Caco-2 (cell line): ENCODE results near the gene ARF1. TPM values are rescaled to one million over a fixed set of nuclear protein-coding genes. Genes with fewer than 3 reads are reported as not detected.

Experiments used
- BruUV-seq: library from RNA; stranded (reverse); fragments of 400-500 nt; replicated peaks from 2 replicates; lab custom pipeline; 2021; lab: Mats Ljungman, UMichigan
- CTCF ChIA-PET: fragments of 300-600 bp; sonication (Branson Sonifier 250); formaldehyde crosslinking; loops from one replicate; lab custom pipeline; 2022; ENCODE audit warnings: antibody characterized with exemption; lab: Charles Lee
- POLR2A ChIA-PET: fragments of 300-600 bp; sonication (Branson Sonifier 250); formaldehyde crosslinking; loops from one replicate; lab custom pipeline; 2022; ENCODE audit warnings: antibody characterized with exemption; lab: Charles Lee
- DNase-seq, 2 experiments: peaks; one replicate each; pipeline versions ENCODE4 v3.0.0 to v3.0.0-alpha.2; 2020 to 2022
- H3K27me3 ChIP-seq: replicated peaks from 2 replicates; pipeline ENCODE4 v1.6.0; 2011; ENCODE audit warnings: low read length; ENCODE audit not compliant: control insufficient read depth, insufficient read depth
- H3K36me3 ChIP-seq: 2 replicates; pipeline ENCODE4 v1.5.1; 2011; ENCODE audit warnings: low read length; ENCODE audit not compliant: control insufficient read depth, insufficient read depth
- H3K4me1 ChIP-seq: fragments of 250-450 bp; sonication (Bioruptor Pico); 2 replicates; pipeline ENCODE4 v1.5.1; 2020; ENCODE audit warnings: mild to moderate bottlenecking
- H3K4me3 ChIP-seq: 2 replicates; pipeline ENCODE4 v1.5.1; 2011; ENCODE audit warnings: low read depth, mild to moderate bottlenecking, control low read depth, low read length
- H3K9me3 ChIP-seq: fragments of 250-450 bp; sonication (Bioruptor Pico); 2 replicates; pipeline ENCODE4 v1.5.1; 2020; ENCODE audit warnings: mild to moderate bottlenecking, moderate library complexity
- H3K27ac Mint-ChIP-seq: one replicate; pipeline ENCODE4 v1.8.0; 2022; ENCODE audit warnings: mixed read lengths; ENCODE audit not compliant: unreplicated experiment
- H3K27me3 Mint-ChIP-seq: one replicate; pipeline ENCODE4 v1.8.0; 2022; ENCODE audit warnings: mixed read lengths; ENCODE audit not compliant: insufficient read depth, unreplicated experiment
- H3K36me3 Mint-ChIP-seq: one replicate; pipeline ENCODE4 v1.8.0; 2022; ENCODE audit warnings: mild to moderate bottlenecking, mixed read lengths; ENCODE audit not compliant: insufficient read depth, unreplicated experiment
- H3K4me1 Mint-ChIP-seq: one replicate; pipeline ENCODE4 v1.8.0; 2022; ENCODE audit warnings: low read depth, mixed read lengths; ENCODE audit not compliant: unreplicated experiment
- H3K4me3 Mint-ChIP-seq: one replicate; pipeline ENCODE4 v1.8.0; 2022; ENCODE audit warnings: mild to moderate bottlenecking, moderate library complexity, mixed read lengths; ENCODE audit not compliant: unreplicated experiment
- H3K9me3 Mint-ChIP-seq: one replicate; pipeline ENCODE4 v1.8.0; 2022; ENCODE audit warnings: mixed read lengths; ENCODE audit not compliant: unreplicated experiment
- intact Hi-C: fragments of 100-400 bp; cut with micrococcal nuclease; formaldehyde crosslinking; loops from one replicate; pipeline ENCODE4 v1.10.0; 2022; ENCODE audit not compliant: unreplicated experiment
- total RNA-seq: library from RNA; stranded (reverse); gene quantifications from 2 replicates; pipeline ENCODE4 v1.2.3, GENCODE V29; 2022
- TF ChIP-seq, protein P1 (sequence below), 2 experiments: fragments of 200-600 bp in 1 of 2; IDR thresholded peaks; 1 replicate in 1 of 2; 2 replicates in 1 of 2; pipeline versions ENCODE4 v1.5.1 to v1.8.0; 2011 to 2022; ENCODE audit warnings: antibody characterized with exemption in 1 of 2, control low read depth in 1 of 2, inconsistent platforms in 1 of 2, low read depth in 1 of 2, low read length in 1 of 2, mild to moderate bottlenecking in 1 of 2, moderate library complexity in 1 of 2; ENCODE audit not compliant: insufficient read depth in 1 of 2, severe bottlenecking in 1 of 2, unreplicated experiment in 1 of 2

ARF1 gene
- total RNA-seq, 1 experiment from 2014 or later = 378 TPM

DNA sequence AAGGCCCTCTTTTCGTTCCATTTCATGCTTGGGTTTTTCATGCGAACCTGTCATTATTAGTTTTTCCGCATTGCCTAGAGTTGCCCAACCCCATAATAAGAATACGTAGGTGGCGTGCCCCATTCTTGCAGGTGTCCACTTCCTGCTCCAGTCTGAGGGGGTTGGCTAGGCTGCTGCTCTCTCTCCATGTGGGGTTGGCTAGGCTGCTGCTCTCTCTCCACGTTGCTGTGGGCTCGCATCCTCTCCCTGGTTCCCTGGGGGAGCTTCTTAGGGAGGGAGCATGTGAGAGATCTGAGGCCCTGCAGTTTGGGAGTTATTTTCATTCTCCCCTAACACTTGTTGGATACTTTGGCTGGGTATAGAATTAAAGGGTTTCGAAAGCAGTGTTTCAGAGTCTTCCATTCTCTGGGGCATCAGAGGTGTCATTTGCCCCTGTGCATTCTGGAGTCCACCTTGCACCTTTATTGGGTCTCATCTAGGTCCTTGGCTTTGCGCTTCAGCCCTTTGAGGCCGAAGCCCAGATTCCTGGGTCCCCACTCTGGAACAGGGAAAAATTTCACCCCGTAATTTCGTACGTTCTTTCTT is 12.0 kb downstream of the ARF1 start:
- H3K4me3 Mint-ChIP-seq = no peak overlapping the region
- ChIA-PET CTCF (no interaction called here), POLR2A (no interaction called here)
- no TSS peak for BruUV-seq
- DNase-seq = peak in 1 of 2 experiments; percentile 13
- Histone ChIP-seq H3K36me3 (peaks cover 12% of the 10 kb centered on the region), H3K4me1 (peaks cover 11% of the 10 kb centered on the region), H3K9me3 (peaks cover 9% of the 10 kb centered on the region; the same call in 1 of the 2 replicates), H3K4me3 (no peak overlapping the region), H3K27me3 (no peaks in the 10 kb centered on the region)
- H3K27me3 Mint-ChIP-seq = no peaks in the 10 kb centered on the region
- intact Hi-C loops = no loop called here
- peak overlapping the region; percentile 15 for H3K27ac Mint-ChIP-seq
- TF ChIP-seq, protein P1, sequence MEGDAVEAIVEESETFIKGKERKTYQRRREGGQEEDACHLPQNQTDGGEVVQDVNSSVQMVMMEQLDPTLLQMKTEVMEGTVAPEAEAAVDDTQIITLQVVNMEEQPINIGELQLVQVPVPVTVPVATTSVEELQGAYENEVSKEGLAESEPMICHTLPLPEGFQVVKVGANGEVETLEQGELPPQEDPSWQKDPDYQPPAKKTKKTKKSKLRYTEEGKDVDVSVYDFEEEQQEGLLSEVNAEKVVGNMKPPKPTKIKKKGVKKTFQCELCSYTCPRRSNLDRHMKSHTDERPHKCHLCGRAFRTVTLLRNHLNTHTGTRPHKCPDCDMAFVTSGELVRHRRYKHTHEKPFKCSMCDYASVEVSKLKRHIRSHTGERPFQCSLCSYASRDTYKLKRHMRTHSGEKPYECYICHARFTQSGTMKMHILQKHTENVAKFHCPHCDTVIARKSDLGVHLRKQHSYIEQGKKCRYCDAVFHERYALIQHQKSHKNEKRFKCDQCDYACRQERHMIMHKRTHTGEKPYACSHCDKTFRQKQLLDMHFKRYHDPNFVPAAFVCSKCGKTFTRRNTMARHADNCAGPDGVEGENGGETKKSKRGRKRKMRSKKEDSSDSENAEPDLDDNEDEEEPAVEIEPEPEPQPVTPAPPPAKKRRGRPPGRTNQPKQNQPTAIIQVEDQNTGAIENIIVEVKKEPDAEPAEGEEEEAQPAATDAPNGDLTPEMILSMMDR (IDR thresholded peaks at IDR 0.05; ENCODE audit: insufficient read depth in 1 of 2, low read depth in 1 of 2, low read length in 1 of 2, severe bottlenecking in 1 of 2, unreplicated experiment in 1 of 2) = no peak
- H3K4me1 Mint-ChIP-seq = no peaks in the 10 kb centered on the region
- H3K36me3 Mint-ChIP-seq = peaks cover 97% of the 10 kb centered on the region
- peaks cover 21% of the 10 kb centered on the region for H3K9me3 Mint-ChIP-seq

GRCh38 chr1:228095161-228095560 is 12.7 kb downstream of the ARF1 start:
- no peak for DNase-seq
- TF ChIP-seq, protein P1 (IDR thresholded peaks at IDR 0.05; ENCODE audit: insufficient read depth in 1 of 2, low read depth in 1 of 2, low read length in 1 of 2, severe bottlenecking in 1 of 2, unreplicated experiment in 1 of 2) = no peak
- intact Hi-C loops = no loop called here
- Mint-ChIP-seq H3K36me3 (peaks cover 97% of the 10 kb centered on the region), H3K27me3 (no peaks in the 10 kb centered on the region), H3K27ac (peak overlapping the region; percentile 15), H3K4me1 (no peaks in the 10 kb centered on the region), H3K4me3 (no peak overlapping the region), H3K9me3 (peaks cover 21% of the 10 kb centered on the region)
- H3K27me3 ChIP-seq = no peaks in the 10 kb centered on the region
- peaks cover 11% of the 10 kb centered on the region for H3K4me1 ChIP-seq
- H3K4me3 ChIP-seq = no peak overlapping the region
- ChIA-PET CTCF (no interaction called here), POLR2A (no interaction called here)
- BruUV-seq = no TSS peak
- peaks cover 9% of the 10 kb centered on the region; the same call in 1 of the 2 replicates for H3K9me3 ChIP-seq
- peaks cover 10% of the 10 kb centered on the region for H3K36me3 ChIP-seq

DNA sequence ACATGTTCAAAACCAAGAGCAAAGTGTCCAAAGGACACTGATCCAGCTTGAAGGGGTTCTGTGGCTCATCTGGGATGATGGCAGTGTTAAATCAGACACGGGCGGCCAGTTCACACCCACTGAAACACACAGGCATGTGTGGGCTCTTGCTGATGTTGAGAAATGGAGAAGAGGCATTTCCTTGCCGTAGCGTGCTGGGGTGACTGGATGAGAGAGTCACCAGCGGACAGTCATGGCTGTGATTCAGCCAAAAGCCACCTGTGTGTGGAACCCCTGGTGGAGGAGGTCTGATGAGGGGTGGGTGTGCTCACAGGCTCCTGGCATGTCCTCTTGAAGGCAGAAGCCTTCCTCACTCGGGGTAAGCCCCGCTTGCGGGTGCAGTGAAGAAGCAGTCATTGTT is 13.4 kb downstream of the ARF1 start:
- Histone ChIP-seq H3K36me3 (peaks cover 11% of the 10 kb centered on the region), H3K9me3 (peaks cover 9% of the 10 kb centered on the region; the same call in 1 of the 2 replicates), H3K4me1 (peaks cover 9% of the 10 kb centered on the region), H3K27me3 (no peaks in the 10 kb centered on the region), H3K4me3 (no peak overlapping the region)
- TF ChIP-seq, protein P1 (IDR thresholded peaks at IDR 0.05; ENCODE audit: insufficient read depth in 1 of 2, low read depth in 1 of 2, low read length in 1 of 2, severe bottlenecking in 1 of 2, unreplicated experiment in 1 of 2) = no peak
- Mint-ChIP-seq H3K27me3 (no peaks in the 10 kb centered on the region), H3K9me3 (peaks cover 21% of the 10 kb centered on the region), H3K27ac (peak overlapping the region; percentile 44), H3K36me3 (peaks cover 97% of the 10 kb centered on the region), H3K4me3 (no peak overlapping the region), H3K4me1 (no peaks in the 10 kb centered on the region)
- BruUV-seq = no TSS peak
- intact Hi-C loops = no loop called here
- CTCF ChIA-PET = no interaction called here
- peak in 1 of 2 experiments; percentile 23 for DNase-seq
- POLR2A ChIA-PET = no interaction called here
